ENCODE results near the gene RAB12. TPM values are rescaled to one million over a fixed set of nuclear protein-coding genes. Genes with fewer than 3 reads are reported as not detected.

RAB12 gene
- total RNA-seq, 1 experiment from 2014 or later, result 51.3 TPM

- no peak overlapping the region for H2BK120ac ChIP-seq (ENCODE audit: low read depth, low read length, poor library complexity, severe bottlenecking)
- no peak overlapping the region for H4K5ac ChIP-seq (ENCODE audit: insufficient read length, low read depth, low read length)
- H3K4me1 ChIP-seq (ENCODE audit: insufficient read depth, low read length), result no peaks in the 10 kb centered on the region
- no peaks in the 10 kb centered on the region for H3K79me2 ChIP-seq (ENCODE audit: insufficient read depth, low read length)
- WGBS (ENCODE audit: extremely low coverage, insufficient read length, low lambda C conversion rate), result no CpG with 5 or more reads among the region's 4 CpGs
- H3K23me2 ChIP-seq (ENCODE audit: insufficient read length, low read depth, low read length, poor library complexity, severe bottlenecking), result no peaks in the 10 kb centered on the region
- H4K91ac ChIP-seq (ENCODE audit: insufficient read length, low read depth, low read length), result no peak overlapping the region
- H2BK5ac ChIP-seq (ENCODE audit: insufficient read length, low read length), result no peak overlapping the region
- no peak overlapping the region for H3K9ac ChIP-seq (ENCODE audit: extremely low read depth, insufficient read length, low read length)
- H3K9me3 Mint-ChIP-seq, result peaks cover 0 to 7% of the 10 kb centered on the region in 2 experiments; a peak in 2 of 5 replicates
- H3K23ac ChIP-seq (ENCODE audit: insufficient read length, low read depth, low read length), result no peak overlapping the region
- no peak overlapping the region for H3K27ac Mint-ChIP-seq
- H3K27me3 ChIP-seq (ENCODE audit: insufficient read depth, low read length), result no peaks in the 10 kb centered on the region
- H3K4me3 Mint-ChIP-seq, result no peak overlapping the region
- no peaks in the 10 kb centered on the region for H3K27me3 Mint-ChIP-seq (ENCODE audit: low read depth)
- no peak overlapping the region for H3K56ac ChIP-seq (ENCODE audit: insufficient read length, low read depth, low read length)
- H3K79me1 ChIP-seq (ENCODE audit: insufficient read depth, low read depth, low read length, poor library complexity, severe bottlenecking), result no peaks in the 10 kb centered on the region
- H3K36me3 Mint-ChIP-seq (ENCODE audit: insufficient read depth in 1 of 3, low read depth in 3 of 3), result peaks cover 0 to 8% (median 0%) of the 10 kb centered on the region in 3 experiments; a peak in 2 of 7 replicates
- H2BK12ac ChIP-seq (ENCODE audit: insufficient read length, low read depth, low read length), result no peak overlapping the region
- no peak for TF ChIP-seq CTCF (conservative IDR thresholded peaks at IDR 0.05)
- no peak overlapping the region for H4K8ac ChIP-seq (replicated peaks; ENCODE audit: insufficient read length, low read depth, low read length)
- no peaks in the 10 kb centered on the region for H4K20me1 ChIP-seq (ENCODE audit: control insufficient read depth, insufficient read depth, insufficient read length)
- H3K18ac ChIP-seq (ENCODE audit: insufficient read length, low read depth, low read length), result no peak overlapping the region
- H3K9me3 ChIP-seq (ENCODE audit: control insufficient read depth, low read depth, low read length), result no peaks in the 10 kb centered on the region
- no peak overlapping the region for H3K4me2 ChIP-seq (ENCODE audit: insufficient read depth, insufficient read length, low read length)
- DNase-seq, result no peak
- H3K27ac ChIP-seq (ENCODE audit: insufficient read length, low read depth, low read length), result no peak overlapping the region
- H3T11ph ChIP-seq (ENCODE audit: low read length), result no peak overlapping the region
- H2BK20ac ChIP-seq (ENCODE audit: low read depth, low read length, poor library complexity, severe bottlenecking), result no peak overlapping the region
- no peak overlapping the region for H3K14ac ChIP-seq (ENCODE audit: insufficient read depth, low read length)
- H2AK5ac ChIP-seq (ENCODE audit: insufficient read length, low read length), result no peak overlapping the region
- no peak overlapping the region for H2AFZ ChIP-seq (ENCODE audit: low read length)
- H3K4me1 Mint-ChIP-seq, result peaks cover 14 to 21% of the 10 kb centered on the region in 2 experiments
- H2BK15ac ChIP-seq (ENCODE audit: low read depth, low read length), result no peak overlapping the region
- H3K4ac ChIP-seq (ENCODE audit: low read depth, low read length), result no peak overlapping the region
Observed at GRCh38 chr18:8675057-8675456, 65.8 kb downstream of the RAB12 start.
